ENCODE measurements around the gene CTU2.

Gene CTU2

GRCh38 chr16:88721815-88722755 is 15.8 kb downstream of the CTU2 start:
- TF ChIP-seq, protein P1, sequence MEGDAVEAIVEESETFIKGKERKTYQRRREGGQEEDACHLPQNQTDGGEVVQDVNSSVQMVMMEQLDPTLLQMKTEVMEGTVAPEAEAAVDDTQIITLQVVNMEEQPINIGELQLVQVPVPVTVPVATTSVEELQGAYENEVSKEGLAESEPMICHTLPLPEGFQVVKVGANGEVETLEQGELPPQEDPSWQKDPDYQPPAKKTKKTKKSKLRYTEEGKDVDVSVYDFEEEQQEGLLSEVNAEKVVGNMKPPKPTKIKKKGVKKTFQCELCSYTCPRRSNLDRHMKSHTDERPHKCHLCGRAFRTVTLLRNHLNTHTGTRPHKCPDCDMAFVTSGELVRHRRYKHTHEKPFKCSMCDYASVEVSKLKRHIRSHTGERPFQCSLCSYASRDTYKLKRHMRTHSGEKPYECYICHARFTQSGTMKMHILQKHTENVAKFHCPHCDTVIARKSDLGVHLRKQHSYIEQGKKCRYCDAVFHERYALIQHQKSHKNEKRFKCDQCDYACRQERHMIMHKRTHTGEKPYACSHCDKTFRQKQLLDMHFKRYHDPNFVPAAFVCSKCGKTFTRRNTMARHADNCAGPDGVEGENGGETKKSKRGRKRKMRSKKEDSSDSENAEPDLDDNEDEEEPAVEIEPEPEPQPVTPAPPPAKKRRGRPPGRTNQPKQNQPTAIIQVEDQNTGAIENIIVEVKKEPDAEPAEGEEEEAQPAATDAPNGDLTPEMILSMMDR (IDR thresholded peaks at IDR 0.05; ENCODE audit: low read depth, low read length) = no peak
- no peak overlapping the region for H3K4me3 ChIP-seq (ENCODE audit: low read depth, low read length)

- TF ChIP-seq, protein P1 (IDR thresholded peaks at IDR 0.05; ENCODE audit: low read depth, low read length) = no peak
- H3K4me3 ChIP-seq (ENCODE audit: low read depth, low read length) = no peak overlapping the region
Observed at GRCh38 chr16:88722784-88723506, 16.6 kb downstream of the CTU2 start.

DNA sequence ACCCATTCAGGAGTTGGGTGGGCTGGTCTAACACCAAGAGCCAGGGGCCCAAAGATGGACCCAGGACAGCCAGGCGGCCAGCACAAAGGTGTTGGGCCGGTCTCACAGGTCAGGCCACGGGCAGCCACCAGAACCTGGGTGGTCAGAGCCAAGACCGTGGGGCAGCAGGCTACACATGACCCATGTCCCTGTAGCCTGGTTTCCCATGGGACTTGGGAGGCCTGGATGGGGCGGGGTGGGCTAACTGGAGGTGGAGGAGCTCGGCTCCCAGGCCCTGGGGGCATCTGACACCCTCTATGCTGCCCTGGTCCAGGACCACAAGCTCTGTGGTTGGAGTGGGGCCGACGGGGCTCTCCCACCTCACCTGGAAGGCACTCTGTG is 17.2 kb downstream of the CTU2 start:
- TF ChIP-seq, protein P1 (IDR thresholded peaks at IDR 0.05; ENCODE audit: low read depth, low read length) = no peak
- no peak overlapping the region for H3K4me3 ChIP-seq (ENCODE audit: low read depth, low read length)

DNA sequence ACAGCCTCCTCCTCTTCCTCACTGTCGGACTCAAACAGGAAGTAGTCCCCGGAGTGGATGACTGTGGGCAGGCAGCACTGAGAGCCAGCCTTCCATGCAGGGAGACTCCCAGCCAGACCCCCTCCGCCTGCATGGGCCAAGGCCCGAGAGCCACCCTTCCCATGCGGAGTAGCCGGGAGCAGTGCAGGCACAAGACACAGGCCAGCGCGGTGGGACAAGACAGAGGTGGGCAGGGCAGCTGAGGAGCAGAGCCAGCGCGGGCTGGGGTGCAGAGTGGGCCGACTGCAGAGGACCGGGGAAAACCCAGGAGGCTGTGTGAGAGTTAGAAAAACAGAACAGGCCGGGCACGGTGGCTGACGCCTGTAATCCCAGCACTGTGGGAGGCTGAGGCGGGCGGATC is 17.6 kb downstream of the CTU2 start:
- TF ChIP-seq, protein P1 (IDR thresholded peaks at IDR 0.05; ENCODE audit: low read depth, low read length) = no peak
- no peak overlapping the region for H3K4me3 ChIP-seq (ENCODE audit: low read depth, low read length)

- TF ChIP-seq, protein P1 (IDR thresholded peaks at IDR 0.05; ENCODE audit: low read depth, low read length) = no peak
- H3K4me3 ChIP-seq (ENCODE audit: low read depth, low read length) = no peak overlapping the region
Observed at GRCh38 chr16:88724855-88725555, 18.7 kb downstream of the CTU2 start.

GRCh38 chr16:88725609-88726407 is 19.5 kb downstream of the CTU2 start:
- TF ChIP-seq, protein P1 (IDR thresholded peaks at IDR 0.05; ENCODE audit: low read depth, low read length) = no peak
- H3K4me3 ChIP-seq (ENCODE audit: low read depth, low read length) = no peak overlapping the region

All from WI38 (cell line).